Common myeloid progenitor, CD34-positive (primary cell): ENCODE results near the gene MBNL1.

Source experiments
- CTCF ChIA-PET: fragments of 350-600 bp; sonication (Branson Sonifier 250); formaldehyde crosslinking; loops from one replicate; lab custom pipeline; 2021; ENCODE audit warnings: antibody characterized with exemption; lab: Charles Lee
- POLR2A ChIA-PET: fragments of 350-600 bp; sonication (Branson Sonifier 250); formaldehyde crosslinking; loops from one replicate; lab custom pipeline; 2021; ENCODE audit warnings: antibody characterized with exemption; lab: Charles Lee
- DNase-seq, 3 donors: peaks; one replicate each; pipeline versions ENCODE4 v3.0.0 to v3.0.0-alpha.2; 2013
- H3K27ac ChIP-seq, 2 experiments: 1 replicate in 1 of 2; 2 replicates in 1 of 2; pipeline ENCODE4 v1.7.0; 2013; ENCODE audit warnings: inconsistent platforms in 2 of 2, low read length in 2 of 2, mild to moderate bottlenecking in 2 of 2, low read depth in 1 of 2, moderate library complexity in 1 of 2; ENCODE audit not compliant: severe bottlenecking in 2 of 2, insufficient read depth in 1 of 2, poor library complexity in 1 of 2
- H3K27me3 ChIP-seq, 5 experiments: replicated peaks in 2 of 5; 1 replicate in 3 of 5; 2 replicates in 2 of 5; pipeline versions ENCODE4 v1.6.1 to v1.7.0; 2013; ENCODE audit warnings: low read length in 4 of 5, mild to moderate bottlenecking in 2 of 5, moderate library complexity in 2 of 5, inconsistent platforms in 1 of 5; ENCODE audit not compliant: insufficient read depth in 5 of 5, control insufficient read depth in 4 of 5
- H3K36me3 ChIP-seq, 4 experiments: 1 replicate in 2 of 4; 2 replicates in 2 of 4; pipeline versions ENCODE4 v1.6.1 to v1.7.0; 2013; ENCODE audit warnings: low read length in 3 of 4, control low read depth in 1 of 4, mild to moderate bottlenecking in 1 of 4; ENCODE audit not compliant: control insufficient read depth in 4 of 4, insufficient read depth in 4 of 4
- H3K4me1 ChIP-seq, 4 experiments: 1 replicate in 3 of 4; 2 replicates in 1 of 4; pipeline versions ENCODE4 v1.6.1 to v1.7.1; 2013; ENCODE audit warnings: low read length in 3 of 4, mild to moderate bottlenecking in 3 of 4, control low read depth in 1 of 4, inconsistent platforms in 1 of 4, moderate library complexity in 1 of 4; ENCODE audit not compliant: control insufficient read depth in 4 of 4, insufficient read depth in 4 of 4; ENCODE audit errors: control extremely low read depth in 1 of 4
- H3K4me3 ChIP-seq, 7 experiments: 1 replicate in 4 of 7; 2 replicates in 3 of 7; pipeline versions ENCODE4 v1.5.1 to v1.7.0; 2013; ENCODE audit warnings: mild to moderate bottlenecking in 7 of 7, low read length in 6 of 7, moderate library complexity in 6 of 7, inconsistent platforms in 2 of 7, low read depth in 2 of 7, control low read depth in 1 of 7; ENCODE audit not compliant: insufficient read depth in 4 of 7, control insufficient read depth in 1 of 7; ENCODE audit errors: extremely low read depth in 1 of 7
- H3K9me3 ChIP-seq, 5 experiments: 1 replicate in 4 of 5; 2 replicates in 1 of 5; pipeline versions ENCODE4 v1.6.1 to v1.7.1; 2013; ENCODE audit warnings: low read length in 4 of 5, mild to moderate bottlenecking in 2 of 5, inconsistent platforms in 1 of 5, low read depth in 1 of 5, moderate library complexity in 1 of 5; ENCODE audit not compliant: control insufficient read depth in 4 of 5, insufficient read depth in 2 of 5; ENCODE audit errors: control extremely low read depth in 1 of 5
- WGBS: methylation state at CpG from one replicate; pipeline ENCODE4 v1.1.5; 2013; ENCODE audit not compliant: insufficient coverage; 5-methylcytosine and 5-hydroxymethylcytosine counted together

The MBNL1 gene

DNA sequence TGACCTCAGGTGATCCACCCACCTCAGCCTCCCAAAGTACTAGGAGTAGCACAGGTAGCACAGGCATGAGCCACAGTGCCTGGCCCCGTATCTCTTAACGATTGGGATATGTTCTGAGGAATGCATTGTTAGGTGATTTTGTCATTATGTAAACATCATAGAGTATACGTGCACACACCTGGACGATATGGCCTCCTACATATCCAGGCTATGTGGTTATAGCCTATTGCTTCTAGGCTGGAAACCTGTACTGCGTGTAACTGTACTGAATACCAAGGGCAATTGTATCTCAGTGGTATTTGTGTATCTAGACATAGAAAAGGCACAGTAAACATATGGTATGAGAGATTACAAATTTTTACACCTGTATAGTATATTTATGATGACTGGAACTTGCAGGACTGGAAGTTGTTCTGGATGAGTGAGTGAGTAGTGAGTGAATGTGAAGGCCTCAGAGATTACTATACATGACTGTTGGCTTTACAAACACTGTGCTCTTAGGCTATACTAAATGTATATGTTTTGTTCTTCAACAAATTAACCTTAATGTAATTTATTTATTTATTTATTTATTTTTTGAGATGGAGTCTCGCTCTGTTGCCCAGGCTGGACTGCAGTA is 120.7 kb downstream of the MBNL1 start:
- H3K27ac ChIP-seq, result no peak overlapping the region
- ChIA-PET POLR2A (no interaction called here), CTCF (interaction anchor here (1.9 to 2.2 kb wide), 2 partner anchors 8 to 10 kb away, joined by 7 to 9 read pairs; no protein-coding TSS in a partner anchor)
- 100% methylated on average over 4 of the region's 6 CpGs for whole genome bisulfite sequencing
- H3K27me3 ChIP-seq, result no peaks in the 10 kb centered on the region
- H3K9me3 ChIP-seq, result no peaks in the 10 kb centered on the region
- peaks cover 5 to 34% (median 17%) of the 10 kb centered on the region in 4 experiments for H3K36me3 ChIP-seq
- peaks cover 2 to 33% (median 8%) of the 10 kb centered on the region in 4 experiments for H3K4me1 ChIP-seq
- H3K4me3 ChIP-seq, result no peak overlapping the region
- no peak for DNase-seq

DNA sequence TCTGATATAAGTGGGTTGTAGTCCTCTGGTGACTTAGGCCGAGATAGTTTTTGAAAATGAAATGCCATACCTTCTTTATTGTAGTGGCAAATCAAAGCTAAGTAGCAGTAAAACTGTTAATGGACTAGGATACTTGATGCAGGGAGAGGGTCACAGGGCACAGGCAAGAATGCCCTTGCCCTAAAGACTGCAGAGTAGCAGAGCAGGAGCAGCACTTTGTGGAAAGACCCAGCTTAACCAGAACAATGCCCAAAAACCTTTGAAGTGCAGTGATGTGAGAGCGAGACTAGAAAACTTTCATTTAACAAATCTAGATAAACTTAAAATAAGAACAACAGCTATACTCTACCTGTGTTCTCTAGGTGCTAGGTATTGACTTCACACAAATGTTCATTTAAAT is 121.9 kb downstream of the MBNL1 start:
- CTCF ChIA-PET, result interaction anchor here (1.1 to 2.2 kb wide), 4 partner anchors 8 to 55 kb away, joined by 3 to 9 read pairs (median 6); no protein-coding TSS in a partner anchor

DNA sequence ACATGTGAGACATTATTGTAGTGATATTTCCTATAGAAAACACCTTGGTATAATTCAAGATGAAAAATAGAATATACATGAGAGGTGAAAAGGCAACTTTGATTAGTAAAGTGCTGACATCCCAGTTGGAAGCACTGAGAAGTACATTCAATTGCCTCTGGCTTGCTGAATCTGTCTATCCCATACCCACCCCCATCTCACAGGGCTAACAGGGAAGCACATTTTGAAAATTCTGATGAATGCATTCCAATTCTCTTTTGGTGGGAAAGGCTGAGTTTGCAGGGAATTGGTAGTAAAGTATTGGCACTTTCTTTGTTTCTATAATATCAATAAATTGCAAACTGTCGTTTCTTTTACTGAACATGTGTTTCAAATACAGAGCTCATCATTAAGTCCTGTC is 122.9 kb downstream of the MBNL1 start:
- H3K27ac ChIP-seq, result no peak overlapping the region

More for the DNA sequence above, 121.9 kb downstream of the MBNL1 start:
- Histone ChIP-seq H3K9me3 (no peaks in the 10 kb centered on the region), H3K36me3 (peaks cover 5 to 41% (median 23%) of the 10 kb centered on the region in 4 experiments), H3K27ac (no peak overlapping the region), H3K27me3 (no peaks in the 10 kb centered on the region), H3K4me3 (no peak overlapping the region), H3K4me1 (peaks cover 0 to 28% (median 8%) of the 10 kb centered on the region in 4 experiments)
- no peak for DNase-seq
- no CpG with 5 or more reads among the region's 2 CpGs for WGBS
- POLR2A ChIA-PET, result interaction anchor here (0.6 kb wide), 1 partner anchor 85 kb away, joined by 3 read pairs; no protein-coding TSS in a partner anchor

DNA sequence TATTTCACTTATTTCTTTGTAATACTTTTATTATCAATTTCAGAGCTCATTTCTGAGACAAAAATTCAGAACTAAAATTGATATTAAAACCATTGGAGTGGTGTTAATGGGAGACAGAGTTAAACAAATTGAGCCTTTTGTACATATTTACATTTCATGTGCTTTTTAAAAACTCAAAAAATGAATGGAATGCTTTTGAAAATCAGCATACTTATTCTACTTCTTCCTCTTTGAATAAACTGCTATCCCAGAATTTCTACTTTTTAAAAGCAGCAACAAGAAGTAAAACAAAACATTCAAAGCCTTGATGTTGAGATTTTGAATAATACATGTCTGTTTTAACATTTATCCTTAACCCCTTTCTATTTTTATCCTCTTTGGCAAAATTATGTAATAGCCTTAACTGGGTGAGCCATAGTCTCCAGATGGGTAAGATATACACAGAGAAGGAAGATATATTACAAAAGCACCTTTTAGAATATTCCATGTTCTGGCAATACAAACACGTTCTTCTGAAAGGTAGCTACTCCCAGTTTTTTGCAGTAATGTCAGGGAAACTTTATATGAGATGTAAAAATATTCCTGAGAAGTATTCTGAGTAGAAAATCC is 123.6 kb downstream of the MBNL1 start:
- H3K9me3 ChIP-seq, result peaks cover 0 to 2% (median 0%) of the 10 kb centered on the region in 5 experiments
- ChIA-PET POLR2A (interaction anchor here (0.6 kb wide), 1 partner anchor 307 kb away, joined by 3 read pairs; no protein-coding TSS in a partner anchor), CTCF (interaction anchor here (0.6 to 1.7 kb wide), 7 partner anchors 9 to 52 kb away, joined by 3 to 5 read pairs (median 3); no protein-coding TSS in a partner anchor)
- no peak overlapping the region for H3K4me3 ChIP-seq
- peaks cover 14 to 55% (median 33%) of the 10 kb centered on the region in 4 experiments for H3K36me3 ChIP-seq
- peaks cover 0 to 16% (median 3%) of the 10 kb centered on the region in 4 experiments for H3K4me1 ChIP-seq
- H3K27me3 ChIP-seq, result no peaks in the 10 kb centered on the region
- H3K27ac ChIP-seq, result peak overlapping the region in 1 of 2 experiments; percentile 29
- WGBS, result no CpG with 5 or more reads among the region's 1 CpG
- no peak for DNase-seq

More for the DNA sequence above, 122.9 kb downstream of the MBNL1 start:
- no peak for DNase-seq
- no CpG with 5 or more reads among the region's 1 CpG for WGBS
- no peaks in the 10 kb centered on the region for H3K27me3 ChIP-seq
- no peak overlapping the region for H3K4me3 ChIP-seq
- ChIA-PET POLR2A (interaction anchor here (0.6 kb wide), 1 partner anchor 307 kb away, joined by 3 read pairs; no protein-coding TSS in a partner anchor), CTCF (interaction anchor here (0.9 to 2.2 kb wide), 4 partner anchors 10 to 53 kb away, joined by 3 to 9 read pairs (median 4); no protein-coding TSS in a partner anchor)
- H3K36me3 ChIP-seq, result peaks cover 12 to 50% (median 27%) of the 10 kb centered on the region in 4 experiments
- H3K4me1 ChIP-seq, result peaks cover 0 to 19% (median 3%) of the 10 kb centered on the region in 4 experiments
- H3K9me3 ChIP-seq, result no peaks in the 10 kb centered on the region

DNA sequence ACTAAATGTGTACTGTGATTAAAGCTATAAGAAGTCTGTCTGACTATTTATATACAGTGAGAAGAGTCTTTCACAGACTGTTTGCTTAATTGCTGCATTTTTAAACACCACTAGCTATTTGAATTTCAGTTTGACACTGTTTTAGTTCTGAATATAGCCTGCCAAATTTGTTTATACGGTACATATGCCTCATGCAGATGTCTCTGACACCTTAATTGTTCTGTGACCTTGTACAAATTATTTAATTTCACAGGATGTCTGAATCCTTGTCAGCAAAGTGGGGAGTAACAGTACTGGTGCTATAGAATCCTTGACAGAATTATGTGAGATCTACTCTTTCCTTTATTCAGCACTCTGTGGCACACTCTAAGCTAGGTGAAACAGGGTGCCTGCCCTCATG is 125.5 kb downstream of the MBNL1 start:
- ChIA-PET POLR2A (no interaction called here), CTCF (interaction anchor here (1.3 to 1.8 kb wide), 2 partner anchors 12 to 209 kb away, joined by 4 read pairs; no protein-coding TSS in a partner anchor)
- WGBS, result no CpG with 5 or more reads among the region's 1 CpG
- Histone ChIP-seq H3K4me1 (peaks cover 9 to 21% (median 11%) of the 10 kb centered on the region in 4 experiments), H3K9me3 (peaks cover 0 to 2% (median 0%) of the 10 kb centered on the region in 5 experiments), H3K4me3 (no peak overlapping the region), H3K36me3 (peaks cover 14 to 47% (median 28%) of the 10 kb centered on the region in 4 experiments), H3K27me3 (no peaks in the 10 kb centered on the region), H3K27ac (no peak overlapping the region)
- no peak for DNase-seq

DNA sequence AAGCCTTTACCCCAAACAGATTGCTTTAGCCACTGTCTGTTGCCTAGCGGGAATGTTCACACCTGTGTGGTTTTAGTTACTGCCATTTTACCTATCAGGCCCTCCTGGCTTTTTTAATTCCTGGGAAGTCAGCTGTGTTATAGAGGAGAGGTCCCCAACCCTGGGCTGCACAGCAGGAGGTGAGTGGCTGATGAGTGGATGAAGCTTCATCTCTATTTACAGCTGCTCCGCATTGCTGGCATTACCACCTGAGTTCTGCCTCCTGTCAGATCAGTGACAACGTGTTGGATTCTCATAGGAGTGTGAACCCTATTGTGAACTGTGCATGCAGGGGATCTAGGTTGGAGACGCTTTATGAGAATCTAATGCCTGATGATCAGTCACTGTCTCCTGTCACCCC is 127.0 kb downstream of the MBNL1 start:
- ChIA-PET POLR2A (no interaction called here), CTCF (no interaction called here)
- 100% methylated on average over 4 of the region's 4 CpGs for WGBS
- Histone ChIP-seq H3K4me1 (peaks cover 8 to 20% (median 12%) of the 10 kb centered on the region in 4 experiments), H3K9me3 (peaks cover 0 to 2% (median 0%) of the 10 kb centered on the region in 5 experiments), H3K36me3 (peaks cover 9 to 40% (median 26%) of the 10 kb centered on the region in 4 experiments), H3K27me3 (no peaks in the 10 kb centered on the region), H3K4me3 (no peak overlapping the region), H3K27ac (peak overlapping the region in 1 of 2 experiments; percentile 14)
- no peak for DNase-seq
